ENCODE results near the gene UBP1.

GRCh38 chr3:33377931-33378330, 62.3 kb downstream of the UBP1 start:
- TF ChIP-seq EZH2 (IDR thresholded peaks at IDR 0.05; ENCODE audit: borderline replicate concordance, insufficient read depth, low read depth, low read length, poor library complexity, severe bottlenecking) (no peak), CTCF (IDR thresholded peaks at IDR 0.05) (no peak)
